ENCODE results near the gene ELOB. TPM values are rescaled to one million over a fixed set of nuclear protein-coding genes. Genes with fewer than 3 reads are reported as not detected.

Gene ELOB
- total RNA-seq, 1 donor from 2014 or later: 195 TPM

DNA sequence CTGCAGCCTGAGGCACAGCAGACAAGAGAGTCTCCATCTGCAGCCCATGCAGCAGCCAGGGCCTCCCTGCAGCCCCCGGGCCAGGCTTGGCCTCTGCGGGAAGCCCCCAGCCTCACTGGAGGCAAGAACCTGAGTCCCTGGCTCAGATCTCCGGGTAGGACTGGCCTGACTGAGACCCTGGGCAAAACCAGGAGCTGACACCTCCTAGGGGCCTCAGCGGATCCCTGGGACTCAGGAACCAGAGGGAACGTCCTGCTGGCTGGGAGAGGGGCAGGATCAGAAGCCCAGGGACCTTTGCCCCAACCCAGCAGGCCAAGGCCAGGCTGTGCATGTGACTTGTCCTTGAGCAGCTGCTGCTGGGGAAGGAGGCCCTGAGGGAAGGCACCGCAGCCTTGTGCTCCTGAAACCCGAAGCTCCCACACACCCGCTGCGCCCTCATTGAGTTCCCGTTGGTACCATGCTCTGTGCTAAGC, 38.3 kb upstream of the ELOB start:
- Mint-ChIP-seq H3K9me3 (ENCODE audit: unreplicated experiment) (no peaks in the 10 kb centered on the region), H3K36me3 (ENCODE audit: low read depth, unreplicated experiment) (no peaks in the 10 kb centered on the region), H3K4me1 (ENCODE audit: unreplicated experiment) (no peaks in the 10 kb centered on the region), H3K4me3 (ENCODE audit: unreplicated experiment) (no peak overlapping the region), H3K27ac (ENCODE audit: unreplicated experiment) (no peak overlapping the region), H3K27me3 (ENCODE audit: unreplicated experiment) (peaks cover 10% of the 10 kb centered on the region)
- no peak for DNase-seq (ENCODE audit: low spot score)
- TF ChIP-seq, protein P1, sequence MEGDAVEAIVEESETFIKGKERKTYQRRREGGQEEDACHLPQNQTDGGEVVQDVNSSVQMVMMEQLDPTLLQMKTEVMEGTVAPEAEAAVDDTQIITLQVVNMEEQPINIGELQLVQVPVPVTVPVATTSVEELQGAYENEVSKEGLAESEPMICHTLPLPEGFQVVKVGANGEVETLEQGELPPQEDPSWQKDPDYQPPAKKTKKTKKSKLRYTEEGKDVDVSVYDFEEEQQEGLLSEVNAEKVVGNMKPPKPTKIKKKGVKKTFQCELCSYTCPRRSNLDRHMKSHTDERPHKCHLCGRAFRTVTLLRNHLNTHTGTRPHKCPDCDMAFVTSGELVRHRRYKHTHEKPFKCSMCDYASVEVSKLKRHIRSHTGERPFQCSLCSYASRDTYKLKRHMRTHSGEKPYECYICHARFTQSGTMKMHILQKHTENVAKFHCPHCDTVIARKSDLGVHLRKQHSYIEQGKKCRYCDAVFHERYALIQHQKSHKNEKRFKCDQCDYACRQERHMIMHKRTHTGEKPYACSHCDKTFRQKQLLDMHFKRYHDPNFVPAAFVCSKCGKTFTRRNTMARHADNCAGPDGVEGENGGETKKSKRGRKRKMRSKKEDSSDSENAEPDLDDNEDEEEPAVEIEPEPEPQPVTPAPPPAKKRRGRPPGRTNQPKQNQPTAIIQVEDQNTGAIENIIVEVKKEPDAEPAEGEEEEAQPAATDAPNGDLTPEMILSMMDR (IDR thresholded peaks at IDR 0.05; ENCODE audit: unreplicated experiment): no peak

DNA sequence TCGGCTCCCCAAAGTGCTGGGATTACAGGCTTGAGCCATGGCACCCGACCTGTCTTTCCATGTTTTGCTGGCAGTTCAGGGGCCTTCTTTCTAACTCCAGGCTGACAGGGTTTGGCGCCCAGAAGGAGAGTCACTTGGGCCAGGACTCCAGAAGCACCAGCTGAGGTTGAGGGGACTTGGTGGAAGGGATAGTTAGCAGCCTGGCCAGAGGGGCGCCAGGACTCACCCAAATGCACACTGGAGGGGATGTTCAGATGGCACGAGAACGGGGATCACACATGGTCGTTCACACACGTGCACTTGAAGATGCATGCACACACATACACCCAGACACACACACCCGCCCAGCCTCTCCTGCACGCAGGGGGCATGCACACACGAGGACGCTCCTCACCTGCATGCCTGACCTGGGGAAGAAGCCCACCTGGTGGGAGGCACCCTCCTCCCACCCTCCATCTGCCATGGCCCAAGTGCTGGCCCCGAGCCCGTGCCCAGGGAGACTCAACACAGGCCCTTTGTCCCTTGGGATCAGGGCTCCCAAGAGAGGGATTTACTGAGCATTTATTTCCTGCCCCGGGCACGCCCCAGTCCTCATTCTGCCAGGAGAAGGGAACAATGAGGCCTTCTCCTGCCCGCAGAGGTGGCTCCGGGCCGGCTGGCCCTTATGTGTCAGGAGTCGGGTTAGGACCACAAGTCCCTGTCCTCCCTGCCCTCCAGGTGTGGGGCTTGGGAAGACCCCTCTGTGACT, 37.6 kb upstream of the ELOB start:
- Mint-ChIP-seq H3K4me1 (ENCODE audit: unreplicated experiment) (no peaks in the 10 kb centered on the region), H3K36me3 (ENCODE audit: low read depth, unreplicated experiment) (no peaks in the 10 kb centered on the region), H3K4me3 (ENCODE audit: unreplicated experiment) (no peak overlapping the region), H3K27me3 (ENCODE audit: unreplicated experiment) (peaks cover 10% of the 10 kb centered on the region), H3K9me3 (ENCODE audit: unreplicated experiment) (no peaks in the 10 kb centered on the region), H3K27ac (ENCODE audit: unreplicated experiment) (no peak overlapping the region)
- TF ChIP-seq, protein P1 (IDR thresholded peaks at IDR 0.05; ENCODE audit: unreplicated experiment): no peak
- DNase-seq (ENCODE audit: low spot score): no peak

DNA sequence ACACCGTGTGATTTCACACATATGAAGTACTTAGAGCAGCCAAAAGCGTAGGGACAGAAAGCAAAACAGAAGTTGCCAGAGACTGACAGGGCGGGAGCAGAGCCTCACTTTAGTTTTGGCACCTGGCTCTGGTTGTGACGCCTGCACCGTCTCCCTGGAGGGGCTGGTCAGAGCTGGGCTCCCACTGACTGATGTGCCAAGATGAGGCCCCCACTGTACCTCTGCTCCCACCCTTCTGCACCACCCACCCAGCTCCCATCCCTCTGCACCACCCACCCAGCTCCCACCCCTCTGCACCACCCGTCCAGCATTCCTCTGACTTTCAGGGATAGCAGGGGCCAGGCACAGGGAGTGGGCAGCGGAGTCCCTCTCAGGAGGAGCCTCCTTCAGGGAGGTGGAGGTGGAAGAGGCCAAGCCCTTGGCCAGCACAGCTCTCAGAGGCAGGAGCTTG, 36.7 kb upstream of the ELOB start:
- no peaks in the 10 kb centered on the region for H3K4me1 Mint-ChIP-seq (ENCODE audit: unreplicated experiment)
- peaks cover 7% of the 10 kb centered on the region for H3K27me3 Mint-ChIP-seq (ENCODE audit: unreplicated experiment)
- DNase-seq (ENCODE audit: low spot score): no peak
- TF ChIP-seq, protein P1 (IDR thresholded peaks at IDR 0.05; ENCODE audit: unreplicated experiment): no peak
- H3K4me3 Mint-ChIP-seq (ENCODE audit: unreplicated experiment): no peak overlapping the region
- H3K27ac Mint-ChIP-seq (ENCODE audit: unreplicated experiment): no peak overlapping the region
- H3K9me3 Mint-ChIP-seq (ENCODE audit: unreplicated experiment): no peaks in the 10 kb centered on the region
- H3K36me3 Mint-ChIP-seq (ENCODE audit: low read depth, unreplicated experiment): no peaks in the 10 kb centered on the region

DNA sequence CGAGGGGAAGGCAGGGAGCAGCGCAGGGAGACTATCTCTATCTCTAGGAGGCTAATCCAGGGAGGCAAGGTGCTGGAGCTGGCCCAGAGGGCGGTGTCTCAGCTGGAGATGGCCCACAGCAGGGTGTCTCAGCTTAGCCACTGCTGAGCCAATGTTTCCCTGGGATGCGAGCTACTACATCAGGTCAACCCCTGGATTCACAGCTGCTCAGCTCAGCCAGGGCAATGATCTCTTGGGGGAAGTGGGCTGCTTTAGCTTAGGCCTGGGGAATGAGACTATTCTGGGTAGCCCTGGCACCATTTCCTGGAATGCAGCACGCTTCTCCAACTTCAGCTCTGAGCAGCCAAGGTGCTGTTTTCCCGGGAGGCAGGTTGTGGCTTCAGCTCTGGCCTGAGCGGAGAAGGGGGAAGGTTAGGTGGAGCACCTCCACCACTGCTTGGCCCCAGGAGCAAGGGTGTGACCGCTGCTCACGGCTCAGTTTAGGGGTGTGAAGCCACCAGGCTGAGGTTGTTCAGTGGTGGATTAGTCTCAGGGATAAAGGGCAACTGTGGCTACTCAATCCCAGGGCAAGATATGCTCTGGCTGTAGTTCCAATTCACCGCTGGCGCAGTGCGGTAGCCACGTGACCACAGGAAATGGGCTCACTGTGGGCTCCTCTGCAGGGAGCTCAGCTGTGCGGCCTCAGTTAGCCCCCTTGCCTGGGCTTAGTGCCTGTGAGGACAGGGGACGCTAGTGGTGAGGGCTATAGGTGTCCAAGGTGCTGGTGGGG, 34.8 kb upstream of the ELOB start:
- TF ChIP-seq, protein P1 (IDR thresholded peaks at IDR 0.05; ENCODE audit: unreplicated experiment): no peak
- Mint-ChIP-seq H3K27me3 (ENCODE audit: unreplicated experiment) (peaks cover 7% of the 10 kb centered on the region), H3K4me1 (ENCODE audit: unreplicated experiment) (no peaks in the 10 kb centered on the region), H3K4me3 (ENCODE audit: unreplicated experiment) (no peak overlapping the region), H3K9me3 (ENCODE audit: unreplicated experiment) (no peaks in the 10 kb centered on the region), H3K27ac (ENCODE audit: unreplicated experiment) (no peak overlapping the region), H3K36me3 (ENCODE audit: low read depth, unreplicated experiment) (no peaks in the 10 kb centered on the region)
- no peak for DNase-seq (ENCODE audit: low spot score)

DNA sequence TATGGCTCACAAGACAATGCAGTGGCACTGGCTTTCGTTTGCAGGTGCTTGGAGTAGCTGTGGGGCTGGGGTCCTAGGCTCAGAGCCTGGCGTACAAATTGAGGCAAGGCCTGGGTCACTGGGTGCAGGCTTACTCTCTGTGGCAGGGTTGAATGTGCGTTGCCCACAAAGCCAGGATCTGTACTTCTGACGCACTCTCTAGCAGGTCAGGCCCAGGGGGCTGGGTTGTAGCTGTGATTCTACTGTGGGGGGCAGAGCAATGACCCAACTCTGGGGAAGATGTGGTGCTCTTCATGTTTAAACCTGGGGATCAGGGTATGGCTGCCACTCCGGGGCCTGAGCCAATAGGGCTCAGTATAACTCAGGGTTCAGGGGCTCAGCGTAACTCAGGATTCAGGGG, 33.6 kb upstream of the ELOB start:
- Mint-ChIP-seq H3K36me3 (ENCODE audit: low read depth, unreplicated experiment) (peaks cover under 1% of the 10 kb centered on the region), H3K27ac (ENCODE audit: unreplicated experiment) (no peak overlapping the region), H3K4me3 (ENCODE audit: unreplicated experiment) (no peak overlapping the region), H3K27me3 (ENCODE audit: unreplicated experiment) (peaks cover 5% of the 10 kb centered on the region), H3K4me1 (ENCODE audit: unreplicated experiment) (no peaks in the 10 kb centered on the region), H3K9me3 (ENCODE audit: unreplicated experiment) (no peaks in the 10 kb centered on the region)
- no peak for DNase-seq (ENCODE audit: low spot score)
- TF ChIP-seq, protein P1 (IDR thresholded peaks at IDR 0.05; ENCODE audit: unreplicated experiment): no peak

Data from endothelial cell (in vitro differentiated cells).